HuH-7 (cell line): Measurements from ENCODE around the gene MAPK8IP2.
A peak's percentile ranks its signal among the peaks of the same experiment; 100 is the strongest.
"Not testable (repeated sequence)": the region's sequence is repeated elsewhere in the genome, so short reads cannot be mapped to it uniquely, and the experiment has no call there.

Source experiments
- DNase-seq: peaks from one replicate; pipeline ENCODE4 v3.0.0; 2011; ENCODE audit warnings: low spot score

MAPK8IP2 gene

GRCh38 chr22:50599816-50600455, 657 bp upstream of the MAPK8IP2 start:
- DNase-seq, result peak; percentile 97

GRCh38 chr22:50600967-50601668, 525 bp downstream of the MAPK8IP2 start:
- no peak for DNase-seq

- no peak for DNase-seq
These were observed 1.2 kb downstream of the MAPK8IP2 start for GRCh38 chr22:50601669-50602337.

GRCh38 chr22:50602338-50602700, 1.7 kb downstream of the MAPK8IP2 start:
- DNase-seq, result no peak

- DNase-seq, result no peak
These were observed 3.1 kb downstream of the MAPK8IP2 start for GRCh38 chr22:50603511-50604255.

GRCh38 chr22:50604256-50605001, 3.8 kb downstream of the MAPK8IP2 start:
- no peak for DNase-seq

GRCh38 chr22:50605002-50605612, 4.5 kb downstream of the MAPK8IP2 start:
- no peak for DNase-seq

- no peak for DNase-seq
These were observed 5.1 kb downstream of the MAPK8IP2 start for GRCh38 chr22:50605613-50606074.

- no peak for DNase-seq
These were observed 5.8 kb downstream of the MAPK8IP2 start for GRCh38 chr22:50606165-50606945.

- no peak for DNase-seq
These were observed 6.5 kb downstream of the MAPK8IP2 start for GRCh38 chr22:50606946-50607658.

- no peak for DNase-seq
These were observed 7.0 kb downstream of the MAPK8IP2 start for GRCh38 chr22:50607659-50608020.

- DNase-seq, result not testable (repeated sequence)
These were observed 7.7 kb downstream of the MAPK8IP2 start for GRCh38 chr22:50608058-50608840.

- no peak for DNase-seq
These were observed 8.4 kb downstream of the MAPK8IP2 start for GRCh38 chr22:50608996-50609395.

GRCh38 chr22:50609599-50609998, 9.0 kb downstream of the MAPK8IP2 start:
- no peak for DNase-seq

GRCh38 chr22:50610041-50610451, 9.5 kb downstream of the MAPK8IP2 start:
- no peak for DNase-seq

- no peak for DNase-seq
These were observed 10.0 kb downstream of the MAPK8IP2 start for GRCh38 chr22:50610581-50610980.

GRCh38 chr22:50611341-50612060, 10.9 kb downstream of the MAPK8IP2 start:
- no peak for DNase-seq

- no peak for DNase-seq
These were observed 11.6 kb downstream of the MAPK8IP2 start for GRCh38 chr22:50612168-50612527.
